Testis (tissue), 3 donors: ENCODE results near the gene NPM1. TPM values are rescaled to one million over a fixed set of nuclear protein-coding genes. Genes with fewer than 3 reads are reported as not detected.
"Not testable (repeated sequence)": the region's sequence is repeated elsewhere in the genome, so short reads cannot be mapped to it uniquely, and the experiment has no call there.

Experiments used
- DNase-seq: peaks from one replicate; pipeline ENCODE4 v3.0.0-alpha.2; 2019
- H3K27ac ChIP-seq, 2 donors: fragments of 200-600 bp; sonication (generic); one replicate each; pipeline ENCODE4 v1.5.1; 2019
- H3K27me3 ChIP-seq: fragments of 200-600 bp; sonication (generic); one replicate; pipeline ENCODE4 v1.5.1; 2019
- H3K36me3 ChIP-seq: fragments of 200-600 bp; sonication (generic); one replicate; pipeline ENCODE4 v1.5.1; 2017; ENCODE audit warnings: low read depth; ENCODE audit errors: missing control alignments
- H3K4me1 ChIP-seq: fragments of 200-600 bp; sonication (generic); one replicate; pipeline ENCODE4 v1.5.1; 2019
- H3K4me3 ChIP-seq, 2 donors: fragments of 200-600 bp; sonication (generic); one replicate each; pipeline ENCODE4 v1.5.1; 2017 to 2019
- H3K9me3 ChIP-seq: fragments of 200-600 bp; sonication (generic); one replicate; pipeline ENCODE4 v1.5.1; 2017
- POLR2A ChIP-seq: fragments of 450-650 bp; IDR thresholded peaks from one replicate; pipeline ENCODE4 v1.6.1; 2017; ENCODE audit warnings: antibody characterized with exemption, mild to moderate bottlenecking, moderate library complexity
- WGBS, 2 donors: methylation state at CpG; one replicate each; pipeline ENCODE4 v1.1.5; 2018; 5-methylcytosine and 5-hydroxymethylcytosine counted together
- intact Hi-C: fragments of 100-400 bp; cut with DNase I; formaldehyde crosslinking; loops from one replicate; pipeline ENCODE4 v1.15.1; 2023; ENCODE audit warnings: low total_unique reads
- polyA plus RNA-seq: library from polyadenylated mRNA; stranded (reverse); fragments of 350-450 nt; fragmentation: Illumina TruSeq; extraction: RNeasy Lipid Tissue Mini Kit (QIAGEN cat#74804); gene quantifications from one replicate; pipeline ENCODE4 v1.2.3, GENCODE V29; 2014; ENCODE audit warnings: low read depth, low replicate concordance; ENCODE audit not compliant: insufficient read depth
- total RNA-seq, 2 donors: library from RNA; depleted of rRNA; stranded (reverse); fragments of >200 nt; gene quantifications; one replicate each; pipeline ENCODE4 v1.2.3, GENCODE V29; 2016
- TF ChIP-seq, protein P1 (sequence below), 3 experiments: fragments of 450-650 bp in 2 of 3; fragments of 200-600 bp in 1 of 3; sonication (generic) in 1 of 3; IDR thresholded peaks; one replicate each; pipeline ENCODE4 v1.5.1; 2016 to 2019; ENCODE audit warnings: antibody characterized with exemption in 3 of 3, mild to moderate bottlenecking in 2 of 3, moderate library complexity in 1 of 3

Gene NPM1
- total and polyA plus RNA-seq, 3 donors from 2014 or later, result 398 to 835 (median 430) TPM

GRCh38 chr5:171390883-171391677 is 3.4 kb downstream of the NPM1 start:
- H3K27ac ChIP-seq, result no peak overlapping the region
- WGBS, 2 donors, result 70 to 75% methylated on average over 8 of the region's 8 CpGs
- no peak for DNase-seq
- peaks cover 22% of the 10 kb centered on the region for H3K4me1 ChIP-seq
- intact Hi-C loops, result no loop called here
- no peaks in the 10 kb centered on the region for H3K27me3 ChIP-seq
- H3K4me3 ChIP-seq, result no peak overlapping the region
- no peaks in the 10 kb centered on the region for H3K9me3 ChIP-seq
- H3K36me3 ChIP-seq, result no peaks in the 10 kb centered on the region
- no peak for TF ChIP-seq POLR2A
- TF ChIP-seq, protein P1, sequence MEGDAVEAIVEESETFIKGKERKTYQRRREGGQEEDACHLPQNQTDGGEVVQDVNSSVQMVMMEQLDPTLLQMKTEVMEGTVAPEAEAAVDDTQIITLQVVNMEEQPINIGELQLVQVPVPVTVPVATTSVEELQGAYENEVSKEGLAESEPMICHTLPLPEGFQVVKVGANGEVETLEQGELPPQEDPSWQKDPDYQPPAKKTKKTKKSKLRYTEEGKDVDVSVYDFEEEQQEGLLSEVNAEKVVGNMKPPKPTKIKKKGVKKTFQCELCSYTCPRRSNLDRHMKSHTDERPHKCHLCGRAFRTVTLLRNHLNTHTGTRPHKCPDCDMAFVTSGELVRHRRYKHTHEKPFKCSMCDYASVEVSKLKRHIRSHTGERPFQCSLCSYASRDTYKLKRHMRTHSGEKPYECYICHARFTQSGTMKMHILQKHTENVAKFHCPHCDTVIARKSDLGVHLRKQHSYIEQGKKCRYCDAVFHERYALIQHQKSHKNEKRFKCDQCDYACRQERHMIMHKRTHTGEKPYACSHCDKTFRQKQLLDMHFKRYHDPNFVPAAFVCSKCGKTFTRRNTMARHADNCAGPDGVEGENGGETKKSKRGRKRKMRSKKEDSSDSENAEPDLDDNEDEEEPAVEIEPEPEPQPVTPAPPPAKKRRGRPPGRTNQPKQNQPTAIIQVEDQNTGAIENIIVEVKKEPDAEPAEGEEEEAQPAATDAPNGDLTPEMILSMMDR (IDR thresholded peaks at IDR 0.05), result no peak

DNA sequence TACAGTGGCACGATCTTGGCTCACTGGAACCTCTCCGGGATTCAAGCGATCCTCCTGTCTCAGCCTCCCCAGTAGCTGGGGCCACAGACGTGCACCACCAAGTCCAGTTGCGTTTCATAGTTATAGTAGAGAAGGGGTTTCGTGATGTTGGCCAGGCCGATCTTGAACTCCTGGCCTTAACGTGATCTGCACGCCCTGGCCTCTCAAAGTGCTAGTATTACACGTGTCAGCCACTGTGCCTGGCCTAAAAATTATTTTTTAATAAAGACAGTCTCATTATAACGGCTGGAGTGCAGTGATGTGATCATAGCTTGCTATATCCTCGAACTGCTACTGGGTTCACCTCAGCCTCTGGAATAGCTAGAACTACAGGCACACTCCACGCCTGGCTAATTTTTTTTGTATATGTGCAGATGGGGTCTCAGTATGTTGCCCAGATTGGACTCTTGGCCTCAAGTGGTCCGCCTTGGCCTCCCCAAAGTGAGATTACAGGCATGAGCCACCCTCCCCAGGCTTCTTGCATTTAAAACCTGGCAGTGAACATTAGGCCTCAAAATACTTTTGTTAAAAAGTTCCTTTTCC is 4.4 kb downstream of the NPM1 start:
- Histone ChIP-seq H3K4me3 (no peak overlapping the region), H3K27ac (no peak overlapping the region), H3K4me1 (peaks cover 22% of the 10 kb centered on the region), H3K9me3 (no peaks in the 10 kb centered on the region), H3K36me3 (no peaks in the 10 kb centered on the region), H3K27me3 (no peaks in the 10 kb centered on the region)
- WGBS, 2 donors, result 83 to 87% methylated on average over 14 of the region's 14 CpGs
- no peak for DNase-seq
- no peak for TF ChIP-seq POLR2A
- TF ChIP-seq, protein P1 (IDR thresholded peaks at IDR 0.05), result no peak
- intact Hi-C loops, result no loop called here

DNA sequence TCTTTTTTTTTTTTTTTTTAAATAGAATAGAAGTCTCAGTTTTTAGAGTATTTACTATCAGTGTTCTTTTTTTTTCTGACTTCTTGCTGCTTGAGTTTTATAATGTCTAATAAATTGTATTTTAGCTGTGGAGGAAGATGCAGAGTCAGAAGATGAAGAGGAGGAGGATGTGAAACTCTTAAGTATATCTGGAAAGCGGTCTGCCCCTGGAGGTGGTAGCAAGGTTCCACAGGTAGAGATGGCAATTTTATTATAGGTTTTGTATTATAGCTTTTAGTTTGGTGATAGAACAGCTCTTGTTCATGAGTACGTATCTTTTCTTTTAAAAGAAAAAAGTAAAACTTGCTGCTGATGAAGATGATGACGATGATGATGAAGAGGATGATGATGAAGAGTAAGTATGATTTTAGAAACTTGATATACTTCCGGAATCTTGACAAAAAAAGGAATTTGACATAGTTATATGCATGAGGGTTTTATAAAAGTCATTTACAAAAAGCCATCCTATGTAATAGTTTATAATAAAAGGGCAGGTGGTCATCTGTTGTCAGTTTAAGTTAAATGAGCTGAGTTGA is 5.0 kb downstream of the NPM1 start:
- H3K4me3 ChIP-seq, result no peak overlapping the region
- H3K27ac ChIP-seq, result no peak overlapping the region
- H3K9me3 ChIP-seq, result no peaks in the 10 kb centered on the region
- intact Hi-C loops, result no loop called here
- WGBS, 2 donors, result 87 to 90% methylated on average over 4 of the region's 4 CpGs
- TF ChIP-seq, protein P1 (IDR thresholded peaks at IDR 0.05), result no peak
- TF ChIP-seq POLR2A, result no peak
- no peaks in the 10 kb centered on the region for H3K27me3 ChIP-seq
- DNase-seq, result no peak
- H3K36me3 ChIP-seq, result no peaks in the 10 kb centered on the region
- peaks cover 22% of the 10 kb centered on the region for H3K4me1 ChIP-seq

DNA sequence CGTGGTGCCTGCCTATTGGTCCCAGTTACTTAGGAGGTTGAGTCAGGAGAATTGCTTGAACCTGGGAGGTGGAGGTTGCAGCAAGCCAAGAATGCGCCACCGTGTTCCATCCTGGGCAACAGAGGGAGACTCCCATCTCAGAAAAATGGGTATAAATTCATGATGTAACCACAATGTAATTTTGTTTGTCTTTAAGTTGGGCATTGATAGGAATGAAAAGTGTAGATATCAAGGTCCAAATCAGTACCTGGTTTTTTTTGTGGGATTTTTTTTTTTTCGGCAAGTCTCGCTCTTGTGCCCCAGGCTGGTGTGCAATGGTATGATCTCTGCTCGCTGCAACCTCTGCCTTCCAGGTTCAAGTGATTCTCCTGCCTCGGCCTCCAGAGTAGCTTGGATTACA is 7.4 kb downstream of the NPM1 start:
- TF ChIP-seq, protein P1 (IDR thresholded peaks at IDR 0.05), result no peak
- no peak for TF ChIP-seq POLR2A
- WGBS, 2 donors, result 90 to 93% methylated on average over 7 of the region's 7 CpGs
- Histone ChIP-seq H3K36me3 (no peaks in the 10 kb centered on the region), H3K27me3 (no peaks in the 10 kb centered on the region), H3K4me3 (no peak overlapping the region), H3K4me1 (peaks cover 10% of the 10 kb centered on the region), H3K27ac (no peak overlapping the region), H3K9me3 (no peaks in the 10 kb centered on the region)
- intact Hi-C loops, result no loop called here
- DNase-seq, result no peak

GRCh38 chr5:171396583-171396982 is 8.9 kb downstream of the NPM1 start:
- H3K27me3 ChIP-seq, intact Hi-C loops, H3K9me3 ChIP-seq, DNase-seq, H3K4me3 ChIP-seq, H3K4me1 ChIP-seq, H3K27ac ChIP-seq, H3K36me3 ChIP-seq: not testable (repeated sequence)
- WGBS, 2 donors, result 91 to 95% methylated on average over 11 of the region's 11 CpGs
